ENCODE measurements around the gene MAN1A2. TPM values are rescaled to one million over a fixed set of nuclear protein-coding genes. Genes with fewer than 3 reads are reported as not detected.

Gene MAN1A2
- total RNA-seq, result 10 to 100 TPM; 24.6 to 39.2 (median 31.2) TPM
- long read RNA-seq, partial matches to known transcripts, result 7 of 8 reads
- long read RNA-seq, other reads (novel, unspliced or antisense), result 1 of 8 reads

DNA sequence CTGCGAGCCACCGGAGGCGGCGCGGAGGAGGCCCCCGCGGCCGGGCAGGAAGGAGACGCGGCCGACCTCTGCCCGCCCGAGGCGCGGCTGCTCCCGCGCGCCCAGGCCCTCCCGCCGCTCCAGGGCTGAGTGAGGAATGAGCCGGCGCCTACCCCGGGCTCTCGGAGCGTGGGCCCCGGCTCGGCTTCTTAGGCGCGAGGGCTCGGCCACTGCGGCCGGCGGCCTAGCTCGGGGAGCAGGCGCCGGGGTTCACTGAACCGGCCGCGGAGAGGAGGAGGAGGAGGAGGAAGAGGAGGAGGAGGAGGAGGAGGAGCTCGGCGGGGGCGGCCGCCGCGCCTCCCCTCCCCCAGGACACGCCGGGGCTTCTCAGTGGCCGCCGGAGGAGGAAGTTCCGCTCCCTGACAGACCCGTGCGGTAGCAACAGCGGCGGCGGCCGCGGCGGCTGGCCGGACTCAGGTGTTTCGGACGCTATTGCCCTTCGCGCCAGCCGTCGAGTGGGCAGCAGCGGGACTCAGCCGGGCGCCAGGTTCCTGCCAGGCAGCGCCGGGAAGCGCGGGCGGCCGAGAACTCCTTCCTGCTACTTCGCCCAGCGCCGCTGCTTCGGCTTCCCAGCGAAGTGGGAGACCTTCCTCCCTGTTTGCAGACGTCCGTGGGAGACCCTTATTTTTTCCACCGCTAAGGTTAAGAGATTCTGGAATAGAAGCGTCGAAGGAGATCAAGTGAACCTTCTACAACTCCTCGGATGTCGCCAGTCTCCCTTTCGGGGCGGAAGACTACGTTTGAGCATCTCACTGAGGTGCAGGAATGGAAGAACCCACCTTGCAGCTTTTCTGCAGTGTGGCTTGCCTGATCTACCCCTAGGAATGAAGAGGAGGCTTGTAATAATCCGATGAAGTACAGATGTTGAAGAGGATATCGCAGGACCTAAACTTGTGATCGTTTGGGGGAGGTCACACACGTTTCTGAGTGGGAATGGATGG, at the start of gene MAN1A2:
Gene MAN1A2 (plus strand): TSS at position 404 of the 980 bp plus-strand sequence. CDS start 735 bp downstream, outside the sequence.
- Histone ChIP-seq H3K36me3 (no peaks in the 10 kb centered on the region), H3K9me3 (no peaks in the 10 kb centered on the region), H3K4me1 (peaks cover 0 to 27% (median 7%) of the 10 kb centered on the region in 4 donors), H3K27me3 (no peaks in the 10 kb centered on the region), H3K4me3 (peak within 1 kb of the TSS; percentile 65 to 85 (median 70)), H3K27ac (peak within 1 kb of the TSS; percentile 90 to 98 (median 97))
- ATAC-seq (peak; percentile 89 to 95 (median 90)), DNase-seq (peak; percentile 95 to 96 (median 96))
- intact Hi-C loops (cut with DNase I), result no loop called here
- 0% methylated on average over 29 of the region's 93 CpGs for WGBS (ENCODE audit: insufficient coverage, low coverage, low lambda C conversion rate, missing lambda C conversion rate)
- TF ChIP-seq POLR2A (IDR thresholded peaks at IDR 0.05), result peak; percentile 94
- TF ChIP-seq, protein P1, sequence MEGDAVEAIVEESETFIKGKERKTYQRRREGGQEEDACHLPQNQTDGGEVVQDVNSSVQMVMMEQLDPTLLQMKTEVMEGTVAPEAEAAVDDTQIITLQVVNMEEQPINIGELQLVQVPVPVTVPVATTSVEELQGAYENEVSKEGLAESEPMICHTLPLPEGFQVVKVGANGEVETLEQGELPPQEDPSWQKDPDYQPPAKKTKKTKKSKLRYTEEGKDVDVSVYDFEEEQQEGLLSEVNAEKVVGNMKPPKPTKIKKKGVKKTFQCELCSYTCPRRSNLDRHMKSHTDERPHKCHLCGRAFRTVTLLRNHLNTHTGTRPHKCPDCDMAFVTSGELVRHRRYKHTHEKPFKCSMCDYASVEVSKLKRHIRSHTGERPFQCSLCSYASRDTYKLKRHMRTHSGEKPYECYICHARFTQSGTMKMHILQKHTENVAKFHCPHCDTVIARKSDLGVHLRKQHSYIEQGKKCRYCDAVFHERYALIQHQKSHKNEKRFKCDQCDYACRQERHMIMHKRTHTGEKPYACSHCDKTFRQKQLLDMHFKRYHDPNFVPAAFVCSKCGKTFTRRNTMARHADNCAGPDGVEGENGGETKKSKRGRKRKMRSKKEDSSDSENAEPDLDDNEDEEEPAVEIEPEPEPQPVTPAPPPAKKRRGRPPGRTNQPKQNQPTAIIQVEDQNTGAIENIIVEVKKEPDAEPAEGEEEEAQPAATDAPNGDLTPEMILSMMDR (IDR thresholded peaks at IDR 0.05), result no peak

DNA sequence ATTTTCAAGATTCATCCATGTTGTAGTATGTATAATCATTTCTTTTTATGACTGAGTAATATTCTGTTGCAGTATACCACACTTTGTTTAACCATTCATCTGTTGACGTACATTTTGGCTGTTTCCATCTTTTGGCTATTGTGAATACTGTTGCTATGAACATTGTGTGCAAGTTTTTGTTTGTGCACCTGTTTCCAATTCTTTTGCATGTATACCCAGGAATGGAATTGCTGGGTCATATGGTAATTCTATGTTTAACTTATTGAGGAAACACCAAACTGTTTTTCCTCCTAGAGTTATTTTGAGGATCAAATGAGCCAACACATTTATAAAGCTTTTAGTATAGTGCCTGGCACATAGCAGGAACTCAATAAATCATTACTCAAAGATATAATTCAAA, 49.2 kb upstream of the MAN1A2 start:
- TF ChIP-seq, protein P1 (IDR thresholded peaks at IDR 0.05), result no peak
- TF ChIP-seq POLR2A (IDR thresholded peaks at IDR 0.05), result no peak
- no peaks in the 10 kb centered on the region for H3K36me3 ChIP-seq
- H3K27ac ChIP-seq, result no peak overlapping the region
- H3K4me3 ChIP-seq, result no peak overlapping the region
- intact Hi-C loops (cut with DNase I), result no loop called here
- 67% methylated on average over 1 of the region's 1 CpG for WGBS (ENCODE audit: insufficient coverage, low coverage, low lambda C conversion rate, missing lambda C conversion rate)
- H3K9me3 ChIP-seq, result no peaks in the 10 kb centered on the region
- no peaks in the 10 kb centered on the region for H3K4me1 ChIP-seq
- DNase-seq (no peak), ATAC-seq (no peak)
- H3K27me3 ChIP-seq, result no peaks in the 10 kb centered on the region

DNA sequence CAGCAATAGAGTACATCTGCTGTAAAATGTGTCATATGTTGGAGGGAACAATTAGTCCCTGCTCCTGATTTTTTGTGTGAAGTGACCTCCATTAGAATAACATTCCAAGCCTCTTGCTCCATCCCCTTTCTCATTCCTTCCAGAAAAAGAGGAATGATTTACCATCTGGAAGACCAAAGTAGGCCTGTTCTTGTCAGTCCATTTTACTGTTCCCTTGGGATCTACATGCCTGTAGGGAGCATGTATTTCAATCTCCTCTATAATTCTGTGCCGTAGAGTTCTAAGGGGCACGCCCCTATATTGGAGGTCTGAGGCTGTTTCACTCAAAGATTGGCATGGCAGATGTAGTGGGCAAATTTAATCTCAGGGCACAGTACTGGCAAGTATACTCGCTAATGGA, 48.8 kb upstream of the MAN1A2 start:
- WGBS (ENCODE audit: insufficient coverage, low coverage, low lambda C conversion rate, missing lambda C conversion rate), result 75% methylated on average over 3 of the region's 3 CpGs

DNA sequence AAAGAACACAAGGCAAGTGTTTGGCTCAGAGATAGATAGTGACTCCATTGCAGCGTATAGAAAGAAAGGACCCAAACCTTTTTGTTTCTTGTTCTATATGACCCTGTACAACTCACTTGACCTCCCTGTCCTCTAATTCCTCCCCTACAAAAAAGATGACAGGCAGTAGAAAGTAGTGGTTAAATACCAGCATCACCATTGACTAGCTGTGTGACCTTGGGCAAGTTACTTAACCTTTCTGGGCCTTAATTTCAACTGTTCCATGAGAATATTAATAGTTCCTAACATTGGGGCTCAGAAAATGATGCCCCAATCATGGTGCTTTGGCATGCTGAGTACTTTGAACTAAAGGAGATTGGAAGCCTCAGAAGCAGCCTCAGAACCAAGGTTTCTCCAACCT, 46.7 kb upstream of the MAN1A2 start:
- no peaks in the 10 kb centered on the region for H3K36me3 ChIP-seq
- H3K9me3 ChIP-seq, result no peaks in the 10 kb centered on the region
- H3K4me1 ChIP-seq, result no peaks in the 10 kb centered on the region
- no peak for TF ChIP-seq POLR2A (IDR thresholded peaks at IDR 0.05)
- TF ChIP-seq, protein P1 (IDR thresholded peaks at IDR 0.05), result no peak
- intact Hi-C loops (cut with DNase I), result no loop called here
- H3K27ac ChIP-seq, result no peak overlapping the region
- no peak overlapping the region for H3K4me3 ChIP-seq
- ATAC-seq, result no peak
- H3K27me3 ChIP-seq, result no peaks in the 10 kb centered on the region
- DNase-seq, result no peak
- no CpG with 5 or more reads among the region's 1 CpG for WGBS (ENCODE audit: insufficient coverage, low coverage, low lambda C conversion rate, missing lambda C conversion rate)

More for the DNA sequence above, 48.8 kb upstream of the MAN1A2 start:
- DNase-seq, result no peak
- Histone ChIP-seq H3K36me3 (no peaks in the 10 kb centered on the region), H3K27me3 (no peaks in the 10 kb centered on the region), H3K4me1 (no peaks in the 10 kb centered on the region), H3K4me3 (no peak overlapping the region), H3K9me3 (no peaks in the 10 kb centered on the region), H3K27ac (no peak overlapping the region)
- TF ChIP-seq, protein P1 (IDR thresholded peaks at IDR 0.05), result no peak
- no peak for TF ChIP-seq POLR2A (IDR thresholded peaks at IDR 0.05)
- intact Hi-C loops (cut with DNase I), result no loop called here
- no peak for ATAC-seq
